ENCODE measurements around the gene KRT8. TPM values are rescaled to one million over a fixed set of nuclear protein-coding genes. Genes with fewer than 3 reads are reported as not detected.

Gene KRT8
- total and polyA plus RNA-seq, 10 of the 15 experiments (the other 5 are each of a cell fraction or from before 2014, with no cell fraction given) = 0.11 to 5.6 (median 0.37) TPM; not detected in 1

DNA sequence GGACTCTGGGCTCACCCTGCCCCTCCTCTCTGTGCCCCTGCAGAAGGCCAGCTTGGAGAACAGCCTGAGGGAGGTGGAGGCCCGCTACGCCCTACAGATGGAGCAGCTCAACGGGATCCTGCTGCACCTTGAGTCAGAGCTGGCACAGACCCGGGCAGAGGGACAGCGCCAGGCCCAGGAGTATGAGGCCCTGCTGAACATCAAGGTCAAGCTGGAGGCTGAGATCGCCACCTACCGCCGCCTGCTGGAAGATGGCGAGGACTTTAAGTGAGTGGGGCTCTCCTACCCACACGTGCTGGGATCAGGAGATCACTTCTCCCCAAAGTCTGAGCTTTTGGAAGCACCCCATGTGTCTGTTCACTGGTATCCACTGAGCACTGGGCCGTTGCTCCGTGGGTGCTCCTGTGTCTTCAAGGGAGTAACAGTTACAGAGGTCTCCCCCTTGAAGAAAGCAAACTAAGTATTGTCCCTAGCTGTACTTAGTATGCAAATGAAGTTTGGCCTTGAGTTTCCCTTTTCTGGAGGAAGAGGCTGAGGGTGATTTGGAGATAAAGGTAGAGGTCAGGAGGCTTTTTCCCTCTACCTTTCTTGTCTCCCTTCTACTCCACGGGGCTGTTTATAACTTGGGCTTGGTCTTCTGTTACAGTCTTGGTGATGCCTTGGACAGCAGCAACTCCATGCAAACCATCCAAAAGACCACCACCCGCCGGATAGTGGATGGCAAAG is 47.4 kb upstream of the KRT8 start (continued):
- TF ChIP-seq MYB (IDR thresholded peaks at IDR 0.05; ENCODE audit: borderline replicate concordance, low read depth, low read length) (no peak), MTA3 (IDR thresholded peaks at IDR 0.05; ENCODE audit: borderline replicate concordance, low read length) (no peak)

DNA sequence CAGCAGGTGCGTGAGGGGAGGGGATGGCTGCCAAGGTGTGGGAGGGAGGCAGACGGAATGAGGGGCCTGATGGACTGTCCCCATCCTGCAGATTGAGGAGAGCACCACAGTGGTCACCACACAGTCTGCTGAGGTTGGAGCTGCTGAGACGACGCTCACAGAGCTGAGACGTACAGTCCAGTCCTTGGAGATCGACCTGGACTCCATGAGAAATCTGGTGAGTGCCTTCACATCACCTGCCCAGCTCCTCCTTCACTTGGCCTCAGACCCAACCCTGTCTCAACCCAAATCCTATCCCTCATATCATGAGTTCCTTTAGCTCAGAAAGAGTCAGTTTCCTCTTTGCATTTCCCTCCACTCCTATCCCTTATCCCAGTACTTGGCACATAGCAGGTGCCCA is 46.8 kb upstream of the KRT8 start:
- in situ Hi-C loops (cut with MboI) = no loop called here
- Histone ChIP-seq H3K9me3 (replicated peaks; ENCODE audit: control insufficient read depth, insufficient read depth, low read length) (no peaks in the 10 kb centered on the region), H3K79me2 (ENCODE audit: control insufficient read depth, insufficient read depth, low read length) (no peaks in the 10 kb centered on the region), H2AFZ (ENCODE audit: control insufficient read depth, low read depth, low read length) (no peak overlapping the region), H3K36me3 (ENCODE audit: control insufficient read depth in 2 of 2, insufficient read depth in 2 of 2, low read length in 1 of 2) (no peaks in the 10 kb centered on the region), H3K27ac (ENCODE audit: control insufficient read depth, insufficient read depth) (no peak overlapping the region), H3K9ac (ENCODE audit: control insufficient read depth, insufficient read depth, low read length) (no peak overlapping the region), H3K4me1 (ENCODE audit: control insufficient read depth, insufficient read depth, low read length) (no peaks in the 10 kb centered on the region), H4K20me1 (ENCODE audit: control insufficient read depth, insufficient read depth) (no peaks in the 10 kb centered on the region), H3K4me3 (no peak overlapping the region), H3K4me2 (ENCODE audit: control insufficient read depth, insufficient read depth) (no peak overlapping the region), H3K27me3 (replicated peaks in 1 of 2; ENCODE audit: control insufficient read depth in 2 of 2, insufficient read depth in 2 of 2, low read length in 1 of 2) (peaks cover 0 to 4% of the 10 kb centered on the region in 2 experiments; a peak in 2 of 4 replicates)
- WGBS (ENCODE audit: insufficient coverage, insufficient replicate concordance, low lambda C conversion rate, missing lambda C conversion rate) = 35% methylated on average over 6 of the region's 6 CpGs
- ATAC-seq (no peak), FAIRE-seq (no peak), DNase-seq (ENCODE audit: low read depth, low spot score) (no peak)
- no TSS peak for BruUV-seq (replicated peaks)
- CTCF ChIA-PET = interaction anchor here (0.6 to 1.7 kb wide), 7 partner anchors 11 to 795 kb away, joined by 3 to 23 read pairs (median 4); no protein-coding TSS in a partner anchor
- SMC1A ChIA-PET (ENCODE audit: uncharacterized antibody, unreplicated experiment) = interaction anchor here (2.4 kb wide), 1 partner anchor 67 kb away, joined by 14 read pairs; no protein-coding TSS in a partner anchor
- POLR2A ChIA-PET = no interaction called here
- intact Hi-C loops (cut with micrococcal nuclease; ENCODE audit: unreplicated experiment) = no loop called here
- RAD21 ChIA-PET (ENCODE audit: unreplicated experiment) = interaction anchor here (2.0 kb wide), 1 partner anchor 66 kb away, joined by 8 read pairs; no protein-coding TSS in a partner anchor
- TF ChIP-seq MTA2 (IDR thresholded peaks at IDR 0.05; ENCODE audit: low read depth) = no peak
- no peak for TF ChIP-seq NFYA (IDR thresholded peaks at IDR 0.05; ENCODE audit: borderline replicate concordance, low read depth, low read length)
- no peak for TF ChIP-seq MYC (IDR thresholded peaks at IDR 0.05; ENCODE audit: insufficient read depth, insufficient read length, insufficient replicate concordance, low read length, severe bottlenecking)
- no peak for TF ChIP-seq TAF1 (IDR thresholded peaks at IDR 0.05; ENCODE audit: borderline replicate concordance, low read depth, low read length)
- no peak for TF ChIP-seq HDAC2 (IDR thresholded peaks at IDR 0.05)
- TF ChIP-seq FOXK2 (IDR thresholded peaks at IDR 0.05) = no peak
- no peak for TF ChIP-seq RCOR1 (conservative IDR thresholded peaks at IDR 0.05; ENCODE audit: low read depth, low read length)
- TF ChIP-seq, protein P1, sequence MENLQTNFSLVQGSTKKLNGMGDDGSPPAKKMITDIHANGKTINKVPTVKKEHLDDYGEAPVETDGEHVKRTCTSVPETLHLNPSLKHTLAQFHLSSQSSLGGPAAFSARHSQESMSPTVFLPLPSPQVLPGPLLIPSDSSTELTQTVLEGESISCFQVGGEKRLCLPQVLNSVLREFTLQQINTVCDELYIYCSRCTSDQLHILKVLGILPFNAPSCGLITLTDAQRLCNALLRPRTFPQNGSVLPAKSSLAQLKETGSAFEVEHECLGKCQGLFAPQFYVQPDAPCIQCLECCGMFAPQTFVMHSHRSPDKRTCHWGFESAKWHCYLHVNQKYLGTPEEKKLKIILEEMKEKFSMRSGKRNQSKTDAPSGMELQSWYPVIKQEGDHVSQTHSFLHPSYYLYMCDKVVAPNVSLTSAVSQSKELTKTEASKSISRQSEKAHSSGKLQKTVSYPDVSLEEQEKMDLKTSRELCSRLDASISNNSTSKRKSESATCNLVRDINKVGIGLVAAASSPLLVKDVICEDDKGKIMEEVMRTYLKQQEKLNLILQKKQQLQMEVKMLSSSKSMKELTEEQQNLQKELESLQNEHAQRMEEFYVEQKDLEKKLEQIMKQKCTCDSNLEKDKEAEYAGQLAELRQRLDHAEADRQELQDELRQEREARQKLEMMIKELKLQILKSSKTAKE (IDR thresholded peaks at IDR 0.05; ENCODE audit: low read depth, poor library complexity, severe bottlenecking) = no peak
- no peak for TF ChIP-seq TCF3 (IDR thresholded peaks at IDR 0.05; ENCODE audit: borderline replicate concordance, insufficient read depth, low read depth, low read length)
- no peak for TF ChIP-seq IKZF1 (conservative IDR thresholded peaks at IDR 0.05)
- TF ChIP-seq IKZF2 (IDR thresholded peaks at IDR 0.05) = no peak
- no peak for TF ChIP-seq NFXL1 (IDR thresholded peaks at IDR 0.05; ENCODE audit: borderline replicate concordance)
- TF ChIP-seq, protein P2, sequence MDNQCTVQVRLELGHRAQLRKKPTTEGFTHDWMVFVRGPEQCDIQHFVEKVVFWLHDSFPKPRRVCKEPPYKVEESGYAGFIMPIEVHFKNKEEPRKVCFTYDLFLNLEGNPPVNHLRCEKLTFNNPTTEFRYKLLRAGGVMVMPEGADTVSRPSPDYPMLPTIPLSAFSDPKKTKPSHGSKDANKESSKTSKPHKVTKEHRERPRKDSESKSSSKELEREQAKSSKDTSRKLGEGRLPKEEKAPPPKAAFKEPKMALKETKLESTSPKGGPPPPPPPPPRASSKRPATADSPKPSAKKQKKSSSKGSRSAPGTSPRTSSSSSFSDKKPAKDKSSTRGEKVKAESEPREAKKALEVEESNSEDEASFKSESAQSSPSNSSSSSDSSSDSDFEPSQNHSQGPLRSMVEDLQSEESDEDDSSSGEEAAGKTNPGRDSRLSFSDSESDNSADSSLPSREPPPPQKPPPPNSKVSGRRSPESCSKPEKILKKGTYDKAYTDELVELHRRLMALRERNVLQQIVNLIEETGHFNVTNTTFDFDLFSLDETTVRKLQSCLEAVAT (IDR thresholded peaks at IDR 0.05) = no peak
- TF ChIP-seq, protein P3, sequence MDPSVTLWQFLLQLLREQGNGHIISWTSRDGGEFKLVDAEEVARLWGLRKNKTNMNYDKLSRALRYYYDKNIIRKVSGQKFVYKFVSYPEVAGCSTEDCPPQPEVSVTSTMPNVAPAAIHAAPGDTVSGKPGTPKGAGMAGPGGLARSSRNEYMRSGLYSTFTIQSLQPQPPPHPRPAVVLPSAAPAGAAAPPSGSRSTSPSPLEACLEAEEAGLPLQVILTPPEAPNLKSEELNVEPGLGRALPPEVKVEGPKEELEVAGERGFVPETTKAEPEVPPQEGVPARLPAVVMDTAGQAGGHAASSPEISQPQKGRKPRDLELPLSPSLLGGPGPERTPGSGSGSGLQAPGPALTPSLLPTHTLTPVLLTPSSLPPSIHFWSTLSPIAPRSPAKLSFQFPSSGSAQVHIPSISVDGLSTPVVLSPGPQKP (IDR thresholded peaks at IDR 0.05; ENCODE audit: low read depth, low read length) = no peak

Measured in GM12878 (cell line).